Gastroesophageal sphincter (tissue), 4 donors: ENCODE results near the gene IGHMBP2. TPM values are rescaled to one million over a fixed set of nuclear protein-coding genes. Genes with fewer than 3 reads are reported as not detected.

Experiments used
- ATAC-seq: fragments of 150-250 bp; one replicate; pipeline ENCODE4 v1.9.1; 2016; ENCODE audit warnings: mild to moderate bottlenecking, moderate library complexity
- H3K27ac ChIP-seq, 4 donors: fragments of 200-600 bp; sonication (generic) in 3 of 4; 1 replicate in 3 of 4; 2 replicates in 1 of 4; pipeline ENCODE4 v1.5.1; 2016 to 2019
- H3K27me3 ChIP-seq: fragments of 200-600 bp; sonication (generic); one replicate; pipeline ENCODE4 v1.5.1; 2019
- H3K36me3 ChIP-seq, 2 donors: fragments of 200-600 bp; sonication (generic); one replicate each; pipeline ENCODE4 v1.5.1; 2019; ENCODE audit warnings: control low read depth in 1 of 2
- H3K4me1 ChIP-seq, 3 donors: fragments of 200-600 bp; sonication (generic); 1 replicate in 2 of 3; 2 replicates in 1 of 3; pipeline ENCODE4 v1.5.1; 2016 to 2019; ENCODE audit warnings: control low read depth in 2 of 3
- H3K4me3 ChIP-seq, 2 donors: fragments of 200-600 bp; sonication (generic); one replicate each; pipeline ENCODE4 v1.5.1; 2019; ENCODE audit warnings: mild to moderate bottlenecking in 1 of 2, moderate library complexity in 1 of 2
- H3K9me3 ChIP-seq, 3 donors: fragments of 200-600 bp; sonication (generic); one replicate each; pipeline ENCODE4 v1.5.1; 2017 to 2019; ENCODE audit warnings: control low read depth in 2 of 3
- CTCF ChIP-seq, 4 experiments: fragments of 200-600 bp in 2 of 4; fragments of 450-650 bp in 2 of 4; sonication (generic) in 1 of 4; IDR thresholded peaks; one replicate each; pipeline ENCODE4 v1.5.1; 2017 to 2019; ENCODE audit warnings: antibody characterized with exemption in 4 of 4, mild to moderate bottlenecking in 2 of 4, moderate library complexity in 2 of 4
- EP300 ChIP-seq: sonication (generic); formaldehyde crosslinking; IDR thresholded peaks from one replicate; pipeline ENCODE4 v1.6.1; 2017; ENCODE audit warnings: antibody characterized with exemption, mild to moderate bottlenecking
- POLR2A ChIP-seq, 2 donors: fragments of 450-650 bp; IDR thresholded peaks; one replicate each; pipeline ENCODE4 v1.6.1; 2017; ENCODE audit warnings: antibody characterized with exemption in 2 of 2, mild to moderate bottlenecking in 2 of 2, moderate library complexity in 1 of 2
- POLR2AphosphoS5 ChIP-seq: sonication (generic); formaldehyde crosslinking; IDR thresholded peaks from one replicate; pipeline ENCODE4 v1.6.1; 2017; ENCODE audit warnings: antibody characterized with exemption
- WGBS, 2 donors: methylation state at CpG; one replicate each; pipeline ENCODE4 v1.1.5; 2018; ENCODE audit warnings: low coverage in 1 of 2; 5-methylcytosine and 5-hydroxymethylcytosine counted together
- total RNA-seq, 4 donors: library from RNA; depleted of rRNA; stranded (reverse); fragments of >200 nt; gene quantifications; one replicate each; pipeline ENCODE4 v1.1.0, GENCODE V29; 2016

Gene IGHMBP2
- total RNA-seq, 4 donors from 2014 or later = 20.9 to 31.8 (median 24.9) TPM

- Histone ChIP-seq H3K4me3 (peak overlapping the region in 1 of 2 donors; percentile 27), H3K9me3 (no peaks in the 10 kb centered on the region), H3K36me3 (peaks cover 0 to 61% of the 10 kb centered on the region in 2 donors), H3K27me3 (no peaks in the 10 kb centered on the region), H3K27ac (peak overlapping the region; percentile 91 to 97 (median 92)), H3K4me1 (peaks cover 3 to 100% (median 9%) of the 10 kb centered on the region in 3 donors)
- ATAC-seq = no peak
- 67 to 83% methylated on average over 3 to 12 of the region's 33 CpGs for WGBS, 2 donors
- no peak for TF ChIP-seq POLR2AphosphoS5
These were observed 36.2 kb downstream of the IGHMBP2 start for GRCh38 chr11:68939583-68940555.

GRCh38 chr11:68940651-68941323 lies 37.1 kb downstream of the IGHMBP2 start:
- Histone ChIP-seq H3K36me3 (peaks cover 0 to 52% of the 10 kb centered on the region in 2 donors), H3K9me3 (no peaks in the 10 kb centered on the region), H3K27me3 (no peaks in the 10 kb centered on the region), H3K27ac (peak overlapping the region; percentile 91 to 97 (median 92)), H3K4me1 (peaks cover 3 to 98% (median 6%) of the 10 kb centered on the region in 3 donors), H3K4me3 (peak overlapping the region in 1 of 2 donors; percentile 27)
- WGBS, 2 donors = 90 to 91% methylated on average over 7 to 9 of the region's 20 CpGs
- TF ChIP-seq POLR2A (IDR thresholded peaks at IDR 0.05) = no peak
- no peak for TF ChIP-seq POLR2AphosphoS5
- no peak for TF ChIP-seq CTCF (IDR thresholded peaks at IDR 0.05)
- no peak for TF ChIP-seq EP300
- ATAC-seq = no peak

- Histone ChIP-seq H3K4me3 (peak overlapping the region; percentile 2 to 27), H3K4me1 (peaks cover 3 to 98% (median 6%) of the 10 kb centered on the region in 3 donors), H3K9me3 (no peaks in the 10 kb centered on the region), H3K27ac (peak overlapping the region; percentile 91 to 97 (median 92)), H3K36me3 (peaks cover 0 to 45% of the 10 kb centered on the region in 2 donors), H3K27me3 (no peaks in the 10 kb centered on the region)
- 53 to 72% methylated on average over 3 to 4 of the region's 18 CpGs for WGBS, 2 donors
- no peak for ATAC-seq
- TF ChIP-seq EP300 = no peak
- no peak for TF ChIP-seq POLR2A (IDR thresholded peaks at IDR 0.05)
- TF ChIP-seq POLR2AphosphoS5 = no peak
- TF ChIP-seq CTCF (IDR thresholded peaks at IDR 0.05) = no peak
These were observed 37.8 kb downstream of the IGHMBP2 start for GRCh38 chr11:68941324-68942094.

- no peaks in the 10 kb centered on the region for H3K9me3 ChIP-seq
- H3K27me3 ChIP-seq = no peaks in the 10 kb centered on the region
- H3K4me1 ChIP-seq = peaks cover 3 to 98% (median 6%) of the 10 kb centered on the region in 3 donors
- H3K36me3 ChIP-seq = peaks cover 0 to 38% of the 10 kb centered on the region in 2 donors
- WGBS, 2 donors = 68 to 73% methylated on average over 2 to 3 of the region's 11 CpGs
- peak; percentile 8 for ATAC-seq
- peak overlapping the region in 1 of 2 donors; percentile 27 for H3K4me3 ChIP-seq
- peak overlapping the region; percentile 91 to 97 (median 92) for H3K27ac ChIP-seq
- TF ChIP-seq POLR2AphosphoS5 = peak; percentile 40
- TF ChIP-seq POLR2A (IDR thresholded peaks at IDR 0.05) = no peak
- TF ChIP-seq CTCF (IDR thresholded peaks at IDR 0.05) = no peak
- TF ChIP-seq EP300 = no peak
These were observed 38.5 kb downstream of the IGHMBP2 start for GRCh38 chr11:68942095-68942620.
